Measurements from ENCODE around the gene PSMG4. TPM values are rescaled to one million over a fixed set of nuclear protein-coding genes. Genes with fewer than 3 reads are reported as not detected.

The PSMG4 gene
- total RNA-seq, 1 donor from 2014 or later: 25.0 TPM

- H3K27ac ChIP-seq: no peak overlapping the region
- DNase-seq (ENCODE audit: extremely low spot score in 2 of 2): no peak
- TF ChIP-seq POLR2AphosphoS5 (IDR thresholded peaks at IDR 0.05; ENCODE audit: insufficient read depth in 1 of 2, low read depth in 1 of 2): no peak
- peaks cover 0 to 8% of the 10 kb centered on the region in 2 donors for H3K36me3 ChIP-seq
- H3K27me3 ChIP-seq: no peaks in the 10 kb centered on the region
- intact Hi-C loops (cut with DNase I): no loop called here
- no peak overlapping the region for H3K4me3 ChIP-seq
- peaks cover 26% of the 10 kb centered on the region for H3K4me1 ChIP-seq
- no peaks in the 10 kb centered on the region for H3K9me3 ChIP-seq
Measured at GRCh38 chr6:3285049-3285639, 26.4 kb downstream of the PSMG4 start.

GRCh38 chr6:3285732-3286131 is 27.0 kb downstream of the PSMG4 start:
- Histone ChIP-seq H3K4me1 (peaks cover 26% of the 10 kb centered on the region), H3K27me3 (no peaks in the 10 kb centered on the region), H3K4me3 (no peak overlapping the region), H3K36me3 (peaks cover 0 to 10% of the 10 kb centered on the region in 2 donors), H3K27ac (no peak overlapping the region), H3K9me3 (no peaks in the 10 kb centered on the region)
- TF ChIP-seq POLR2A (IDR thresholded peaks at IDR 0.05) (no peak), CTCF (IDR thresholded peaks at IDR 0.05) (no peak), POLR2AphosphoS5 (IDR thresholded peaks at IDR 0.05; ENCODE audit: insufficient read depth in 1 of 2, low read depth in 1 of 2) (no peak)
- no peak for DNase-seq (ENCODE audit: extremely low spot score in 2 of 2)
- intact Hi-C loops (cut with DNase I): no loop called here

- no peak overlapping the region for H3K27ac ChIP-seq
- intact Hi-C loops (cut with DNase I): no loop called here
- DNase-seq (ENCODE audit: extremely low spot score in 2 of 2): no peak
Measured at GRCh38 chr6:3286641-3287171, 28.0 kb downstream of the PSMG4 start.

GRCh38 chr6:3287308-3287707 is 28.6 kb downstream of the PSMG4 start:
- TF ChIP-seq POLR2A (IDR thresholded peaks at IDR 0.05): no peak
- no peak for TF ChIP-seq POLR2AphosphoS5 (IDR thresholded peaks at IDR 0.05; ENCODE audit: insufficient read depth in 1 of 2, low read depth in 1 of 2)
- no peak for TF ChIP-seq CTCF (IDR thresholded peaks at IDR 0.05)
- H3K27me3 ChIP-seq: no peaks in the 10 kb centered on the region
- no peak overlapping the region for H3K4me3 ChIP-seq
- peaks cover 0 to 10% of the 10 kb centered on the region in 2 donors for H3K36me3 ChIP-seq
- intact Hi-C loops (cut with DNase I): no loop called here
- H3K27ac ChIP-seq: no peak overlapping the region
- no peaks in the 10 kb centered on the region for H3K9me3 ChIP-seq
- DNase-seq (ENCODE audit: extremely low spot score in 2 of 2): no peak
- peaks cover 14% of the 10 kb centered on the region for H3K4me1 ChIP-seq

More at GRCh38 chr6:3286641-3287171, 28.0 kb downstream of the PSMG4 start:
- Histone ChIP-seq H3K4me3 (no peak overlapping the region), H3K36me3 (peaks cover 0 to 10% of the 10 kb centered on the region in 2 donors), H3K27me3 (no peaks in the 10 kb centered on the region), H3K9me3 (no peaks in the 10 kb centered on the region), H3K4me1 (peaks cover 20% of the 10 kb centered on the region)
- no peak for TF ChIP-seq CTCF (IDR thresholded peaks at IDR 0.05)
- no peak for TF ChIP-seq POLR2AphosphoS5 (IDR thresholded peaks at IDR 0.05; ENCODE audit: insufficient read depth in 1 of 2, low read depth in 1 of 2)
- TF ChIP-seq POLR2A (IDR thresholded peaks at IDR 0.05): no peak

- Histone ChIP-seq H3K4me1 (peaks cover 6% of the 10 kb centered on the region), H3K27ac (no peak overlapping the region), H3K36me3 (peaks cover 0 to 10% of the 10 kb centered on the region in 2 donors), H3K4me3 (no peak overlapping the region), H3K27me3 (no peaks in the 10 kb centered on the region), H3K9me3 (no peaks in the 10 kb centered on the region)
- DNase-seq (ENCODE audit: extremely low spot score in 2 of 2): no peak
- intact Hi-C loops (cut with DNase I): no loop called here
- no peak for TF ChIP-seq POLR2AphosphoS5 (IDR thresholded peaks at IDR 0.05; ENCODE audit: insufficient read depth in 1 of 2, low read depth in 1 of 2)
- TF ChIP-seq POLR2A (IDR thresholded peaks at IDR 0.05): no peak
- no peak for TF ChIP-seq CTCF (IDR thresholded peaks at IDR 0.05)
Measured at GRCh38 chr6:3287976-3288707, 29.4 kb downstream of the PSMG4 start.
